T-cell (primary cell): ENCODE data around the gene SOX18. TPM values are rescaled to one million over a fixed set of nuclear protein-coding genes. Genes with fewer than 3 reads are reported as not detected.

ENCODE experiments used
- ATAC-seq, 4 experiments: fragments of 200-7000 bp in 3 of 4; fragments of 150-1000 bp in 1 of 4; cut with Tn5 transposase; replicated peaks in 1 of 4; 1 replicate in 3 of 4; 2 replicates in 1 of 4; pipeline ENCODE4 v1.10.0; 2021; ENCODE audit warnings: moderate library complexity in 3 of 4, mild to moderate bottlenecking in 2 of 4, moderate number of reproducible peaks in 1 of 4
- CTCF ChIA-PET, 2 donors: fragments of 300-600 bp; sonication (Branson Sonifier 250); formaldehyde crosslinking; loops; one replicate each; lab custom pipeline; 2022; ENCODE audit warnings: antibody characterized with exemption in 2 of 2; lab: Charles Lee
- POLR2A ChIA-PET, 2 donors: fragments of 300-600 bp; sonication (Branson Sonifier 250); formaldehyde crosslinking; loops; one replicate each; lab custom pipeline; 2022; ENCODE audit warnings: antibody characterized with exemption in 2 of 2; lab: Charles Lee
- DNase-seq, 35 experiments: peaks; one replicate each; pipeline versions ENCODE4 v3.0.0 to v3.0.0-alpha.2; 2013 to 2023
- H3K27ac ChIP-seq: one replicate; pipeline ENCODE4 v1.5.1; 2013; ENCODE audit warnings: low read length
- H3K27me3 ChIP-seq, 2 experiments: replicated peaks in 1 of 2; 1 replicate in 1 of 2; 2 replicates in 1 of 2; pipeline versions ENCODE4 v1.6.1 to v1.7.0; 2013; ENCODE audit warnings: low read length in 1 of 2, mixed read lengths in 1 of 2; ENCODE audit not compliant: control insufficient read depth in 2 of 2, insufficient read depth in 2 of 2; ENCODE audit errors: extremely low read depth in 1 of 2
- H3K36me3 ChIP-seq, 2 donors: 1 replicate in 1 of 2; 2 replicates in 1 of 2; pipeline versions ENCODE4 v1.6.1 to v1.7.0; 2013; ENCODE audit warnings: low read length in 1 of 2; ENCODE audit not compliant: control insufficient read depth in 2 of 2, insufficient read depth in 1 of 2; ENCODE audit errors: extremely low read depth in 1 of 2
- H3K4me1 ChIP-seq, 2 experiments: 1 replicate in 1 of 2; 2 replicates in 1 of 2; pipeline versions ENCODE4 v1.6.1 to v1.7.0; 2013; ENCODE audit warnings: low read length in 2 of 2, mixed read lengths in 1 of 2; ENCODE audit not compliant: insufficient read depth in 2 of 2, control insufficient read depth in 1 of 2; ENCODE audit errors: extremely low read depth in 1 of 2
- H3K4me3 ChIP-seq, 2 donors: 1 replicate in 1 of 2; 2 replicates in 1 of 2; pipeline versions ENCODE4 v1.5.1 to v1.7.0; 2013; ENCODE audit warnings: mild to moderate bottlenecking in 2 of 2, low read length in 1 of 2, moderate library complexity in 1 of 2; ENCODE audit not compliant: control insufficient read depth in 1 of 2; ENCODE audit errors: extremely low read depth in 1 of 2
- H3K9me3 ChIP-seq: 2 replicates; pipeline ENCODE4 v1.7.0; 2013
- H3K27ac Mint-ChIP-seq, 2 donors: one replicate each; pipeline ENCODE4 v1.8.0; 2020 to 2021; ENCODE audit warnings: mild to moderate bottlenecking in 2 of 2, mixed read lengths in 2 of 2
- H3K27me3 Mint-ChIP-seq, 2 donors: one replicate each; pipeline ENCODE4 v1.8.0; 2021 to 2022; ENCODE audit warnings: mixed read lengths in 2 of 2
- H3K36me3 Mint-ChIP-seq: one replicate; pipeline ENCODE4 v1.8.0; 2021; ENCODE audit warnings: mixed read lengths
- H3K4me1 Mint-ChIP-seq, 3 donors: one replicate each; pipeline ENCODE4 v1.8.0; 2020 to 2022; ENCODE audit warnings: mixed read lengths in 3 of 3, mild to moderate bottlenecking in 1 of 3
- H3K4me3 Mint-ChIP-seq, 3 donors: one replicate each; pipeline ENCODE4 v1.8.0; 2020 to 2022; ENCODE audit warnings: mild to moderate bottlenecking in 3 of 3, mixed read lengths in 3 of 3, moderate library complexity in 3 of 3
- H3K9me3 Mint-ChIP-seq, 3 donors: one replicate each; pipeline ENCODE4 v1.8.0; 2020 to 2022; ENCODE audit warnings: mixed read lengths in 3 of 3
- WGBS: methylation state at CpG from one replicate; pipeline ENCODE4 v1.1.5; 2013; ENCODE audit warnings: missing lambda C conversion rate; ENCODE audit not compliant: insufficient coverage; 5-methylcytosine and 5-hydroxymethylcytosine counted together
- total RNA-seq, 35 experiments: library from RNA in 6 of 35; stranded (reverse) in 6 of 35; fragments of 120-200 nt in 1 of 35; gene quantifications; one replicate each; pipeline versions ENCODE4 v1.2.1 to v1.2.4 and lab custom pipeline; 2013 to 2026

Gene SOX18
- total RNA-seq, 5 donors from 2014 or later (not counting 1 experiment from before 2014, with no cell fraction given) = 0.35 to 0.56 (median 0.44) TPM; not detected in 2

GRCh38 chr20:64006490-64006889 is 42.9 kb downstream of the SOX18 start:
- Mint-ChIP-seq H3K27ac (peak overlapping the region in 1 of 2 donors; percentile 43), H3K4me3 (no peak overlapping the region), H3K36me3 (peaks cover 64% of the 10 kb centered on the region), H3K4me1 (peaks cover 35 to 75% (median 60%) of the 10 kb centered on the region in 3 donors), H3K27me3 (no peaks in the 10 kb centered on the region), H3K9me3 (peaks cover 0 to 5% (median 0%) of the 10 kb centered on the region in 3 donors)
- Histone ChIP-seq H3K36me3 (peaks cover 28 to 70% of the 10 kb centered on the region in 2 donors), H3K27me3 (no peaks in the 10 kb centered on the region), H3K27ac (no peak overlapping the region), H3K4me3 (no peak overlapping the region), H3K4me1 (peaks cover 5 to 22% of the 10 kb centered on the region in 2 experiments), H3K9me3 (no peaks in the 10 kb centered on the region)
- POLR2A ChIA-PET = no interaction called here
- no peak for ATAC-seq
- CTCF ChIA-PET = no interaction called here
- DNase-seq = no peak
- WGBS = 98% methylated on average over 10 of the region's 10 CpGs

DNA sequence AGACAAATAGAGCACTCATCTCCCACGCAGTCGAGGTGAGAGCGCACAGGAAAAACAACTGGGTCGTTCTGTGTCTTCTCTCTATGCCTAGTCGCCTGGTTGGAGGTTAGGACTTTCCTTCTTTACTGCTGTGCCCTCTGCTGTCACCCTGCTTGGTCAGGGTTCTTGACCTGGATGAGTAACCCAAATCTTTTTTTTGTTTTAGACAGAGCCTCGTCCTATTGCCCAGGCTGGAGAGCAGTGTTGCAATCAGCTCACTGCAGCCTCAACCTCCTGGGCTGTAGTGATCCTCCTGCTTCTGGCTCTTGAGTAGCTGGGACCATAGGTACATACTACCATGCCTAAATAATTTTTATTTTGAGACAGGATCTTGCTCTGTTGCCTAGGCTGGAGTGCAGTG is 44.0 kb downstream of the SOX18 start:
- POLR2A ChIA-PET = no interaction called here
- 82% methylated on average over 3 of the region's 6 CpGs for WGBS
- Histone ChIP-seq H3K4me1 (peaks cover 0 to 11% of the 10 kb centered on the region in 2 experiments), H3K36me3 (peaks cover 30 to 70% of the 10 kb centered on the region in 2 donors), H3K27ac (no peak overlapping the region), H3K9me3 (no peaks in the 10 kb centered on the region), H3K27me3 (peaks cover 0 to 2% of the 10 kb centered on the region in 2 experiments), H3K4me3 (no peak overlapping the region)
- peaks cover 0 to 5% (median 0%) of the 10 kb centered on the region in 3 donors for H3K9me3 Mint-ChIP-seq
- no peak for DNase-seq
- ATAC-seq = no peak
- peak overlapping the region in 1 of 3 donors; percentile 6 for H3K4me3 Mint-ChIP-seq
- no peaks in the 10 kb centered on the region for H3K27me3 Mint-ChIP-seq
- H3K36me3 Mint-ChIP-seq = peaks cover 63% of the 10 kb centered on the region
- peak overlapping the region; percentile 39 to 76 for H3K27ac Mint-ChIP-seq
- H3K4me1 Mint-ChIP-seq = peaks cover 27 to 66% (median 57%) of the 10 kb centered on the region in 3 donors
- CTCF ChIA-PET = interaction anchor here in 1 of 2 donors (0.6 kb wide), 1 partner anchor 824 kb away, joined by 3 read pairs; no protein-coding TSS in a partner anchor

- Histone ChIP-seq H3K4me3 (no peak overlapping the region), H3K4me1 (peaks cover 0 to 5% of the 10 kb centered on the region in 2 experiments), H3K36me3 (peaks cover 27 to 75% of the 10 kb centered on the region in 2 donors), H3K27ac (no peak overlapping the region), H3K9me3 (no peaks in the 10 kb centered on the region), H3K27me3 (peaks cover 0 to 2% of the 10 kb centered on the region in 2 experiments)
- no peaks in the 10 kb centered on the region for H3K27me3 Mint-ChIP-seq
- DNase-seq (no peak), ATAC-seq (no peak)
- WGBS = 100% methylated on average over 6 of the region's 7 CpGs
- H3K4me3 Mint-ChIP-seq = no peak overlapping the region
- H3K27ac Mint-ChIP-seq = peak overlapping the region in 1 of 2 donors; percentile 76
- CTCF ChIA-PET = interaction anchor here in 1 of 2 donors (0.6 kb wide), 1 partner anchor 466 kb away, joined by 3 read pairs; no protein-coding TSS in a partner anchor
- H3K4me1 Mint-ChIP-seq = peaks cover 17 to 54% (median 45%) of the 10 kb centered on the region in 3 donors
- peaks cover 62% of the 10 kb centered on the region for H3K36me3 Mint-ChIP-seq
- POLR2A ChIA-PET = no interaction called here
- H3K9me3 Mint-ChIP-seq = peaks cover 0 to 5% (median 0%) of the 10 kb centered on the region in 3 donors
Observed at GRCh38 chr20:64003960-64004725, 45.3 kb downstream of the SOX18 start.

GRCh38 chr20:64001607-64002011 is 47.8 kb downstream of the SOX18 start:
- Mint-ChIP-seq H3K27me3 (no peaks in the 10 kb centered on the region), H3K4me3 (peak overlapping the region in 2 of 3 donors; percentile 22 to 50), H3K36me3 (peaks cover 54% of the 10 kb centered on the region), H3K27ac (peak overlapping the region in 1 of 2 donors; percentile 84), H3K4me1 (peaks cover 11 to 35% (median 30%) of the 10 kb centered on the region in 3 donors), H3K9me3 (no peaks in the 10 kb centered on the region)
- H3K9me3 ChIP-seq = no peaks in the 10 kb centered on the region
- H3K4me1 ChIP-seq = peaks cover 0 to 5% of the 10 kb centered on the region in 2 experiments
- DNase-seq (no peak), ATAC-seq (peak in 1 of 4 experiments; percentile 75)
- H3K27ac ChIP-seq = no peak overlapping the region
- POLR2A ChIA-PET = interaction anchor here in 1 of 2 donors (0.7 kb wide), 1 partner anchor 38 kb away, joined by 7 read pairs; no protein-coding TSS in a partner anchor
- no peak overlapping the region for H3K4me3 ChIP-seq
- 91% methylated on average over 9 of the region's 11 CpGs for WGBS
- H3K27me3 ChIP-seq = peaks cover 0 to 2% of the 10 kb centered on the region in 2 experiments
- CTCF ChIA-PET = interaction anchor here in 1 of 2 donors (0.6 kb wide), 1 partner anchor 217 kb away, joined by 4 read pairs; no protein-coding TSS in a partner anchor
- peaks cover 18 to 76% of the 10 kb centered on the region in 2 donors for H3K36me3 ChIP-seq

- DNase-seq (no peak), ATAC-seq (no peak)
- Histone ChIP-seq H3K4me3 (no peak overlapping the region), H3K36me3 (peaks cover 18 to 81% of the 10 kb centered on the region in 2 donors), H3K27me3 (peaks cover 0 to 2% of the 10 kb centered on the region in 2 experiments), H3K9me3 (no peaks in the 10 kb centered on the region), H3K4me1 (peaks cover 0 to 5% of the 10 kb centered on the region in 2 experiments), H3K27ac (no peak overlapping the region)
- H3K36me3 Mint-ChIP-seq = peaks cover 50% of the 10 kb centered on the region
- WGBS = over 99% methylated on average over 9 of the region's 12 CpGs
- H3K4me1 Mint-ChIP-seq = peaks cover 11 to 32% (median 30%) of the 10 kb centered on the region in 3 donors
- H3K9me3 Mint-ChIP-seq = no peaks in the 10 kb centered on the region
- CTCF ChIA-PET = no interaction called here
- H3K27me3 Mint-ChIP-seq = no peaks in the 10 kb centered on the region
- H3K4me3 Mint-ChIP-seq = no peak overlapping the region
- H3K27ac Mint-ChIP-seq = no peak overlapping the region
- POLR2A ChIA-PET = interaction anchor here in 1 of 2 donors (0.7 kb wide), 1 partner anchor 1720 kb away, joined by 6 read pairs; no protein-coding TSS in a partner anchor
Observed at GRCh38 chr20:64000906-64001305, 48.5 kb downstream of the SOX18 start.
